GM18507 (cell line): ENCODE results near the gene RENBP.

Experiments used
- DNase-seq: peaks from one replicate; pipeline ENCODE4 v3.0.0; 2011; ENCODE audit warnings: low read depth; ENCODE audit not compliant: insufficient read length; ENCODE audit errors: extremely low spot score
- FAIRE-seq: peaks from 2 replicates; lab custom pipeline; 2011; peaks lifted over from hg19 to GRCh38; lab: Jason Lieb, UNC

RENBP gene

GRCh38 chrX:153971450-153972367 is 27.3 kb upstream of the RENBP start, which contains the start of gene HCFC1:
Gene HCFC1, minus strand, starts transcription at chrX:153971818. Its CDS starts 978 bp downstream, at chrX:153970840.
- DNase-seq (peak; percentile 48), FAIRE-seq (peak; percentile 97)

- DNase-seq: peak; percentile 33
Observed at GRCh38 chrX:153971124-153971449, 26.6 kb upstream of the RENBP start.

GRCh38 chrX:153970357-153971123 is 26.1 kb upstream of the RENBP start:
- FAIRE-seq: no peak
- no peak for DNase-seq

More at GRCh38 chrX:153971124-153971449, 26.6 kb upstream of the RENBP start:
- no peak for FAIRE-seq

- FAIRE-seq (no peak), DNase-seq (no peak)
Observed at GRCh38 chrX:153969904-153970356, 25.5 kb upstream of the RENBP start.

- DNase-seq (no peak), FAIRE-seq (no peak)
Observed at GRCh38 chrX:153969125-153969903, 24.9 kb upstream of the RENBP start.

GRCh38 chrX:153968754-153969124 is 24.3 kb upstream of the RENBP start:
- DNase-seq (no peak), FAIRE-seq (peak; percentile 94)

GRCh38 chrX:153968255-153968654 is 23.8 kb upstream of the RENBP start:
- DNase-seq: no peak
- FAIRE-seq: no peak

GRCh38 chrX:153967536-153968224 is 23.2 kb upstream of the RENBP start:
- DNase-seq (no peak), FAIRE-seq (peak; percentile 94)

- no peak for FAIRE-seq
- DNase-seq: no peak
Observed at GRCh38 chrX:153966841-153967535, 22.5 kb upstream of the RENBP start.

- FAIRE-seq (no peak), DNase-seq (no peak)
Observed at GRCh38 chrX:153966283-153966688, 21.8 kb upstream of the RENBP start.

GRCh38 chrX:153965406-153965805 is 21.0 kb upstream of the RENBP start:
- DNase-seq: no peak
- no peak for FAIRE-seq

GRCh38 chrX:153964105-153964504 is 19.7 kb upstream of the RENBP start:
- FAIRE-seq (no peak), DNase-seq (no peak)

- DNase-seq (no peak), FAIRE-seq (no peak)
Observed at GRCh38 chrX:153963546-153963945, 19.1 kb upstream of the RENBP start.

- DNase-seq (no peak), FAIRE-seq (no peak)
Observed at GRCh38 chrX:153961292-153961691, 16.8 kb upstream of the RENBP start.

- FAIRE-seq: no peak
- no peak for DNase-seq
Observed at GRCh38 chrX:153960786-153961185, 16.3 kb upstream of the RENBP start.

GRCh38 chrX:153960077-153960476 is 15.6 kb upstream of the RENBP start:
- no peak for FAIRE-seq
- DNase-seq: no peak

GRCh38 chrX:153959649-153960048 is 15.2 kb upstream of the RENBP start:
- DNase-seq: no peak
- FAIRE-seq: no peak

- no peak for DNase-seq
- no peak for FAIRE-seq
Observed at GRCh38 chrX:153958605-153959004, 14.2 kb upstream of the RENBP start.

GRCh38 chrX:153957224-153957623 is 12.8 kb upstream of the RENBP start:
- no peak for FAIRE-seq
- DNase-seq: no peak
